Body of pancreas (tissue), 4 donors: ENCODE data around the gene SNX19. TPM values are rescaled to one million over a fixed set of nuclear protein-coding genes. Genes with fewer than 3 reads are reported as not detected.

ENCODE experiments used
- ATAC-seq: fragments of 150-250 bp; one replicate; pipeline ENCODE4 v1.9.1; 2016
- DNase-seq, 4 donors: peaks; one replicate each; pipeline ENCODE4 v3.0.0-alpha.2; 2019
- H3K27ac ChIP-seq, 4 donors: fragments of 200-600 bp; sonication (generic); 1 replicate in 3 of 4; 2 replicates in 1 of 4; pipeline versions ENCODE4 v1.5.1 to v1.6.1; 2016 to 2019; ENCODE audit warnings: mild to moderate bottlenecking in 1 of 4, mixed read lengths in 1 of 4, moderate library complexity in 1 of 4
- H3K27me3 ChIP-seq, 2 donors: fragments of 200-600 bp; sonication (generic); one replicate each; pipeline ENCODE4 v1.6.0; 2016; ENCODE audit warnings: mild to moderate bottlenecking in 1 of 2
- H3K36me3 ChIP-seq, 2 donors: fragments of 200-600 bp; sonication (generic); replicated peaks in 1 of 2; 2 replicates each; pipeline ENCODE4 v1.5.1; 2016; ENCODE audit warnings: low read depth in 2 of 2; ENCODE audit not compliant: insufficient read depth in 1 of 2
- H3K4me1 ChIP-seq: fragments of 200-600 bp; sonication (generic); one replicate; pipeline ENCODE4 v1.6.0; 2016
- H3K4me3 ChIP-seq, 2 donors: fragments of 200-600 bp; sonication (generic); 1 replicate in 1 of 2; 2 replicates in 1 of 2; pipeline ENCODE4 v1.5.1; 2016 to 2019
- H3K9me3 ChIP-seq, 3 donors: fragments of 200-600 bp; sonication (generic); 1 replicate in 2 of 3; 2 replicates in 1 of 3; pipeline ENCODE4 v1.5.1; 2016
- CTCF ChIP-seq, 7 experiments: fragments of 450-650 bp in 4 of 7; fragments of 200-600 bp in 3 of 7; sonication (generic) in 3 of 7; IDR thresholded peaks; one replicate each; pipeline ENCODE4 v1.5.1; 2016 to 2019; ENCODE audit warnings: antibody characterized with exemption in 7 of 7
- POLR2A ChIP-seq, 3 donors: fragments of 450-650 bp; IDR thresholded peaks; one replicate each; pipeline ENCODE4 v1.6.1; 2016; ENCODE audit warnings: antibody characterized with exemption in 3 of 3, mild to moderate bottlenecking in 2 of 3
- WGBS, 2 donors: methylation state at CpG; one replicate each; pipeline ENCODE4 v1.1.5; 2017; 5-methylcytosine and 5-hydroxymethylcytosine counted together
- intact Hi-C: fragments of 100-400 bp; cut with DNase I; formaldehyde crosslinking; loops from one replicate; pipeline ENCODE4 v1.15.1; 2023
- total RNA-seq, 2 donors: library from RNA; depleted of rRNA; stranded (reverse); fragments of >200 nt; gene quantifications; one replicate each; pipeline ENCODE4 v1.1.0, GENCODE V29; 2016

Gene SNX19
- total RNA-seq, 2 donors from 2014 or later = 58.4 to 245 TPM

GRCh38 chr11:130874955-130875531 lies 41.2 kb downstream of the SNX19 start:
- H3K36me3 ChIP-seq = peaks cover 0 to 40% of the 10 kb centered on the region in 2 donors

GRCh38 chr11:130874396-130874795 lies 41.9 kb downstream of the SNX19 start:
- Histone ChIP-seq H3K4me3 (no peak overlapping the region), H3K9me3 (no peaks in the 10 kb centered on the region), H3K27ac (no peak overlapping the region), H3K36me3 (peaks cover 0 to 36% of the 10 kb centered on the region in 2 donors), H3K4me1 (no peaks in the 10 kb centered on the region), H3K27me3 (no peaks in the 10 kb centered on the region)
- DNase-seq (no peak), ATAC-seq (no peak)
- TF ChIP-seq POLR2A (IDR thresholded peaks at IDR 0.05) (no peak), CTCF (IDR thresholded peaks at IDR 0.05) (no peak)
- intact Hi-C loops = no loop called here
- 0 to 91% methylated on average over 1 of the region's 1 CpG for WGBS, 2 donors

More at GRCh38 chr11:130874955-130875531, 41.2 kb downstream of the SNX19 start:
- intact Hi-C loops = no loop called here
- 83 to 89% methylated on average over 7 of the region's 7 CpGs for WGBS, 2 donors
- DNase-seq (no peak), ATAC-seq (no peak)
- H3K9me3 ChIP-seq = no peaks in the 10 kb centered on the region
- no peaks in the 10 kb centered on the region for H3K4me1 ChIP-seq
- TF ChIP-seq CTCF (IDR thresholded peaks at IDR 0.05) = no peak
- no peak for TF ChIP-seq POLR2A (IDR thresholded peaks at IDR 0.05)
- H3K27ac ChIP-seq = no peak overlapping the region
- H3K4me3 ChIP-seq = no peak overlapping the region
- no peaks in the 10 kb centered on the region for H3K27me3 ChIP-seq

- DNase-seq = no peak
- H3K36me3 ChIP-seq = peaks cover 0 to 29% of the 10 kb centered on the region in 2 donors
- TF ChIP-seq CTCF (IDR thresholded peaks at IDR 0.05) = no peak
- no peak for TF ChIP-seq POLR2A (IDR thresholded peaks at IDR 0.05)
- H3K27me3 ChIP-seq = no peaks in the 10 kb centered on the region
- H3K4me3 ChIP-seq = no peak overlapping the region
- 94 to 95% methylated on average over 1 of the region's 1 CpG for WGBS, 2 donors
- no peaks in the 10 kb centered on the region for H3K4me1 ChIP-seq
- H3K27ac ChIP-seq = no peak overlapping the region
- no peaks in the 10 kb centered on the region for H3K9me3 ChIP-seq
- intact Hi-C loops = no loop called here
- ATAC-seq = no peak
Measured at GRCh38 chr11:130873761-130874160, 42.5 kb downstream of the SNX19 start.

- H3K4me3 ChIP-seq = no peak overlapping the region
- intact Hi-C loops = no loop called here
- H3K4me1 ChIP-seq = no peaks in the 10 kb centered on the region
- H3K9me3 ChIP-seq = no peaks in the 10 kb centered on the region
- WGBS, 2 donors = 81 to 85% methylated on average over 6 of the region's 6 CpGs
- H3K27ac ChIP-seq = no peak overlapping the region
- peak in 1 of 4 donors; percentile 18 for DNase-seq
- ATAC-seq = no peak
- no peaks in the 10 kb centered on the region for H3K27me3 ChIP-seq
- H3K36me3 ChIP-seq = peaks cover 0 to 24% of the 10 kb centered on the region in 2 donors
- TF ChIP-seq POLR2A (IDR thresholded peaks at IDR 0.05) = no peak
- no peak for TF ChIP-seq CTCF (IDR thresholded peaks at IDR 0.05)
Measured at GRCh38 chr11:130872981-130873380, 43.3 kb downstream of the SNX19 start.

- peaks cover 0 to 21% of the 10 kb centered on the region in 2 donors for H3K36me3 ChIP-seq
- no peaks in the 10 kb centered on the region for H3K4me1 ChIP-seq
- DNase-seq = no peak
- no peaks in the 10 kb centered on the region for H3K9me3 ChIP-seq
- no peak for TF ChIP-seq POLR2A (IDR thresholded peaks at IDR 0.05)
- no peak for TF ChIP-seq CTCF (IDR thresholded peaks at IDR 0.05)
- no peaks in the 10 kb centered on the region for H3K27me3 ChIP-seq
- no peak overlapping the region for H3K4me3 ChIP-seq
- ATAC-seq = no peak
- intact Hi-C loops = no loop called here
- H3K27ac ChIP-seq = no peak overlapping the region
- 71 to 94% methylated on average over 6 of the region's 6 CpGs for WGBS, 2 donors
Measured at GRCh38 chr11:130872513-130872912, 43.8 kb downstream of the SNX19 start.
